Measurements from ENCODE around the gene PARD3. TPM values are rescaled to one million over a fixed set of nuclear protein-coding genes. Genes with fewer than 3 reads are reported as not detected.

Gene PARD3
- total and polyA plus RNA-seq, 2 donors (not counting 3 experiments of a cell fraction or from before 2014, with no cell fraction given), result 7.3 to 24.1 TPM

DNA sequence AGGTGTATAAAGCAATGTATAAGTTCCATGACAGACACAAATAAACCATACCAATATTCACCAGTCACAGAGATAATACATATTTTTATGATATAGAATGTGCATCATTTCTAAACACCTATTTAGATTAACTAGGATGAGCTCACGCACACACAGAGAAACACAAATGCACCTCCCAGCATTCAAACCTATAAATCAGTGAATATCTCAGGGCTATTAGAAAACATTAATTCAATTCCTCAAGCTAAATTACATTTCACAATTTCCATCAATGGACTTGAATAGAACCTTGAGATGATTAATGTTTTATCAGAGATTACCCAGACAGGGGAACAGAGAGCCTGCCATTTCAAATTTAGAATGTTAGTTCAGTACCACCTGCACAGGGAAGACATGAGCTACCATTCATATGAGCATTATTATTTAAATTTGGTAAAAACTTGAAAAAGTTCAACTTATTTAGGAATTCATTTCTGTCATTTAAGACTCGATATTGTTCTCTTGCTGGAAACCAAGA is 221.7 kb downstream of the PARD3 start:
- ChIA-PET POLR2A (interaction anchor here (0.6 kb wide), 1 partner anchor 289 kb away, joined by 3 read pairs; no protein-coding TSS in a partner anchor), CTCF (interaction anchor here (1.0 to 2.0 kb wide), 3 partner anchors 13 to 20 kb away, joined by 3 to 4 read pairs (median 4); no protein-coding TSS in a partner anchor)
- intact Hi-C loops (cut with micrococcal nuclease) (no loop called here), dilution Hi-C loops (cut with MboI; ENCODE audit: extremely low pct_ligation_motif_present, low sequenced_read_pairs) (no loop called here)
- no peak overlapping the region for H3K9ac ChIP-seq (replicated peaks; ENCODE audit: extremely low read depth, insufficient read depth, low read length)
- no peaks in the 10 kb centered on the region for H4K20me1 ChIP-seq (replicated peaks; ENCODE audit: control insufficient read depth, extremely low read depth, insufficient read depth, low read length)
- DNase-seq (ENCODE audit: low read depth, low spot score) (no peak), FAIRE-seq (no peak)
- BruUV-seq (replicated peaks), result no TSS peak
- H3K4me2 ChIP-seq (ENCODE audit: insufficient read depth, low read length), result no peak overlapping the region
- no peaks in the 10 kb centered on the region for H3K9me1 ChIP-seq (replicated peaks; ENCODE audit: control insufficient read depth, extremely low read depth, insufficient read depth, low read length)
- no peaks in the 10 kb centered on the region for H3K36me3 ChIP-seq (ENCODE audit: control insufficient read depth in 2 of 2, extremely low read depth in 1 of 2, insufficient read depth in 2 of 2, low read length in 2 of 2)
- H2AFZ ChIP-seq (ENCODE audit: low read depth, low read length), result no peak overlapping the region
- H3K27ac ChIP-seq (ENCODE audit: insufficient read depth, low read depth, low read length), result no peak overlapping the region
- H3K4me3 ChIP-seq (replicated peaks in 1 of 3; ENCODE audit: insufficient read depth in 1 of 3, low read depth in 1 of 3, low read length in 3 of 3), result no peak overlapping the region
- no peak for TF ChIP-seq GATA2 (IDR thresholded peaks at IDR 0.05; ENCODE audit: insufficient read depth, insufficient read length, low read depth, low read length)
- TF ChIP-seq, protein P1, sequence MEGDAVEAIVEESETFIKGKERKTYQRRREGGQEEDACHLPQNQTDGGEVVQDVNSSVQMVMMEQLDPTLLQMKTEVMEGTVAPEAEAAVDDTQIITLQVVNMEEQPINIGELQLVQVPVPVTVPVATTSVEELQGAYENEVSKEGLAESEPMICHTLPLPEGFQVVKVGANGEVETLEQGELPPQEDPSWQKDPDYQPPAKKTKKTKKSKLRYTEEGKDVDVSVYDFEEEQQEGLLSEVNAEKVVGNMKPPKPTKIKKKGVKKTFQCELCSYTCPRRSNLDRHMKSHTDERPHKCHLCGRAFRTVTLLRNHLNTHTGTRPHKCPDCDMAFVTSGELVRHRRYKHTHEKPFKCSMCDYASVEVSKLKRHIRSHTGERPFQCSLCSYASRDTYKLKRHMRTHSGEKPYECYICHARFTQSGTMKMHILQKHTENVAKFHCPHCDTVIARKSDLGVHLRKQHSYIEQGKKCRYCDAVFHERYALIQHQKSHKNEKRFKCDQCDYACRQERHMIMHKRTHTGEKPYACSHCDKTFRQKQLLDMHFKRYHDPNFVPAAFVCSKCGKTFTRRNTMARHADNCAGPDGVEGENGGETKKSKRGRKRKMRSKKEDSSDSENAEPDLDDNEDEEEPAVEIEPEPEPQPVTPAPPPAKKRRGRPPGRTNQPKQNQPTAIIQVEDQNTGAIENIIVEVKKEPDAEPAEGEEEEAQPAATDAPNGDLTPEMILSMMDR (IDR thresholded peaks at IDR 0.05; ENCODE audit: extremely low read depth in 1 of 2, insufficient read depth in 1 of 2, low read depth in 1 of 2, low read length in 2 of 2), result no peak
- no peak for TF ChIP-seq FOS (IDR thresholded peaks at IDR 0.05; ENCODE audit: borderline replicate concordance, insufficient read depth, low read length)
- TF ChIP-seq POLR2A (IDR thresholded peaks at IDR 0.05; ENCODE audit: low read depth, low read length), result no peak
- TF ChIP-seq EZH2 (IDR thresholded peaks at IDR 0.05; ENCODE audit: borderline replicate concordance, low read depth, low read length, severe bottlenecking), result no peak
- no peak for TF ChIP-seq POLR2AphosphoS5 (IDR thresholded peaks at IDR 0.05; ENCODE audit: insufficient read depth, low read depth, low read length)
- TF ChIP-seq, protein P2, sequence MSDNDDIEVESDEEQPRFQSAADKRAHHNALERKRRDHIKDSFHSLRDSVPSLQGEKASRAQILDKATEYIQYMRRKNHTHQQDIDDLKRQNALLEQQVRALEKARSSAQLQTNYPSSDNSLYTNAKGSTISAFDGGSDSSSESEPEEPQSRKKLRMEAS (IDR thresholded peaks at IDR 0.05; ENCODE audit: insufficient read depth, insufficient read length), result no peak
- no peak for TF ChIP-seq JUN (IDR thresholded peaks at IDR 0.05; ENCODE audit: borderline replicate concordance, insufficient read depth, insufficient read length, low read depth)
- TF ChIP-seq MYC (IDR thresholded peaks at IDR 0.05; ENCODE audit: low read depth, low read length), result no peak
- no peaks in the 10 kb centered on the region for H3K79me2 ChIP-seq (ENCODE audit: control insufficient read depth, insufficient read depth, low read length)
- H3K27me3 ChIP-seq (ENCODE audit: control insufficient read depth in 2 of 2, insufficient read depth in 2 of 2, low read length in 2 of 2), result no peaks in the 10 kb centered on the region
- no peaks in the 10 kb centered on the region for H3K9me3 ChIP-seq (replicated peaks; ENCODE audit: control insufficient read depth, insufficient read depth, low read length)
- H3K4me1 ChIP-seq (ENCODE audit: control insufficient read depth, extremely low read depth, insufficient read depth, low read length), result no peaks in the 10 kb centered on the region
